Measurements from ENCODE around the gene AGBL1.

The AGBL1 gene

DNA sequence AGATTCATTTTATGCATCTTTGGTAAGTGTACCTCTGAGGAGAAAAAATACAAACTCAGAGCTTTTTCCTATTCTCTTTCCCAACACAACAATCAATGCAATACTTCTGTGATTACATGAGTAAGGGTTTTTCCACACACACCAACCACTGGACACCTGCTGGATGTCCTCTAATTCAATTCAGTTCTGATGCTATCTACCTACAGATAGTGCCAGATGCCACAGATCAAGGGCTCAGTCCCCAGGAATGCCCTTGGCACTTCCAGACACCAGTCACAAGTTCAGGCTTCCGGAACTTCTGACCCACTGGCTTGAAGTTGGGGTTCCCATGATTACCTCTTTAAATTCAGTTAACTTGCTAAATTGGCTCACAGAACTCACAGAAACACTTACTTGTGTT is 511.5 kb downstream of the AGBL1 start:
- DNase-seq (ENCODE audit: low read depth in 1 of 2, low spot score in 1 of 2), result no peak
- no peak overlapping the region for H3K27ac ChIP-seq (replicated peaks)
- no peaks in the 10 kb centered on the region for H3K27me3 ChIP-seq (ENCODE audit: insufficient read depth, poor library complexity, severe bottlenecking)
- TF ChIP-seq POLR2AphosphoS5 (IDR thresholded peaks at IDR 0.05; ENCODE audit: low read depth), result no peak
- no peak for TF ChIP-seq SPI1 (IDR thresholded peaks at IDR 0.05; ENCODE audit: borderline replicate concordance, low read depth)
- TF ChIP-seq, protein P1, sequence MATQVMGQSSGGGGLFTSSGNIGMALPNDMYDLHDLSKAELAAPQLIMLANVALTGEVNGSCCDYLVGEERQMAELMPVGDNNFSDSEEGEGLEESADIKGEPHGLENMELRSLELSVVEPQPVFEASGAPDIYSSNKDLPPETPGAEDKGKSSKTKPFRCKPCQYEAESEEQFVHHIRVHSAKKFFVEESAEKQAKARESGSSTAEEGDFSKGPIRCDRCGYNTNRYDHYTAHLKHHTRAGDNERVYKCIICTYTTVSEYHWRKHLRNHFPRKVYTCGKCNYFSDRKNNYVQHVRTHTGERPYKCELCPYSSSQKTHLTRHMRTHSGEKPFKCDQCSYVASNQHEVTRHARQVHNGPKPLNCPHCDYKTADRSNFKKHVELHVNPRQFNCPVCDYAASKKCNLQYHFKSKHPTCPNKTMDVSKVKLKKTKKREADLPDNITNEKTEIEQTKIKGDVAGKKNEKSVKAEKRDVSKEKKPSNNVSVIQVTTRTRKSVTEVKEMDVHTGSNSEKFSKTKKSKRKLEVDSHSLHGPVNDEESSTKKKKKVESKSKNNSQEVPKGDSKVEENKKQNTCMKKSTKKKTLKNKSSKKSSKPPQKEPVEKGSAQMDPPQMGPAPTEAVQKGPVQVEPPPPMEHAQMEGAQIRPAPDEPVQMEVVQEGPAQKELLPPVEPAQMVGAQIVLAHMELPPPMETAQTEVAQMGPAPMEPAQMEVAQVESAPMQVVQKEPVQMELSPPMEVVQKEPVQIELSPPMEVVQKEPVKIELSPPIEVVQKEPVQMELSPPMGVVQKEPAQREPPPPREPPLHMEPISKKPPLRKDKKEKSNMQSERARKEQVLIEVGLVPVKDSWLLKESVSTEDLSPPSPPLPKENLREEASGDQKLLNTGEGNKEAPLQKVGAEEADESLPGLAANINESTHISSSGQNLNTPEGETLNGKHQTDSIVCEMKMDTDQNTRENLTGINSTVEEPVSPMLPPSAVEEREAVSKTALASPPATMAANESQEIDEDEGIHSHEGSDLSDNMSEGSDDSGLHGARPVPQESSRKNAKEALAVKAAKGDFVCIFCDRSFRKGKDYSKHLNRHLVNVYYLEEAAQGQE (IDR thresholded peaks at IDR 0.05; ENCODE audit: insufficient replicate concordance, low read depth), result no peak
- no peak overlapping the region for H3K4me3 ChIP-seq (replicated peaks; ENCODE audit: insufficient read depth, low read length)

DNA sequence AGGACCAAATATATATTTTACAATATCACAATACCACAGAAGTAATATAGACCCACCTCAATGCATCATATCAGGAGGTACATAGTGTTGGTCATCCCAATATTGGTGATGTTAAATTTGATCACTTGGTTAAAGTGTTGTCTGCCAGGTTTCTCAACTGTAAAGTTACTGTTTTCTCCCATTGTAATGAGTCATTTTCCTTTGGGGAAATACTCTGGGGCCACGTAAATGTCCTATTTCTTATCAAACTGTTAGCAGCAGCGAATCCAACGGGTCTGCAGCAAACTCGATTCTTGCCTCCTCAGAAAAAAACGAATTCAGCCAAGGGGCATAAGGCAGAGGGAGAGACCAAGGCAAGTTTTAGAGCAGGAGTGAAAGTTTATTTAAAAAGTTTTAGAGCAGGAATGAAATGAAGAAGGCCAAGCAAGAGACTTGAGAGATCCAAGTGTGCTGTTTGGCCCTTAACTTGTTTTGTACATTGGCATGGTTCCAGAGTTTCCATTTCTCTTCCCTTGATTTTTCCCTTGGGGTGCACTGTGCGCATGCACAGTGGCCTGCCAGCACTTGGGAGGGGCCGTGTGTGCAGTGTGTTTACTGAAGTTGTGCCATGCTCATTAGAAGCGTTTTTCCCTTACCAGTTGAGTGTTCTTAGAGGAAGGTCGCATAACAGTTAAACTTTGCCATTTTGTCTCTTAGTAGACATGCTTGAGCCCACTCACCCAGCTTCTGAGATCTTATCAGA is 512.5 kb downstream of the AGBL1 start:
- TF ChIP-seq POLR2AphosphoS5 (IDR thresholded peaks at IDR 0.05; ENCODE audit: low read depth) (no peak), SPI1 (IDR thresholded peaks at IDR 0.05; ENCODE audit: borderline replicate concordance, low read depth) (no peak), GABPA (IDR thresholded peaks at IDR 0.05; ENCODE audit: low read depth) (no peak)
- TF ChIP-seq, protein P1 (IDR thresholded peaks at IDR 0.05; ENCODE audit: insufficient replicate concordance, low read depth), result no peak
- TF ChIP-seq, protein P2, sequence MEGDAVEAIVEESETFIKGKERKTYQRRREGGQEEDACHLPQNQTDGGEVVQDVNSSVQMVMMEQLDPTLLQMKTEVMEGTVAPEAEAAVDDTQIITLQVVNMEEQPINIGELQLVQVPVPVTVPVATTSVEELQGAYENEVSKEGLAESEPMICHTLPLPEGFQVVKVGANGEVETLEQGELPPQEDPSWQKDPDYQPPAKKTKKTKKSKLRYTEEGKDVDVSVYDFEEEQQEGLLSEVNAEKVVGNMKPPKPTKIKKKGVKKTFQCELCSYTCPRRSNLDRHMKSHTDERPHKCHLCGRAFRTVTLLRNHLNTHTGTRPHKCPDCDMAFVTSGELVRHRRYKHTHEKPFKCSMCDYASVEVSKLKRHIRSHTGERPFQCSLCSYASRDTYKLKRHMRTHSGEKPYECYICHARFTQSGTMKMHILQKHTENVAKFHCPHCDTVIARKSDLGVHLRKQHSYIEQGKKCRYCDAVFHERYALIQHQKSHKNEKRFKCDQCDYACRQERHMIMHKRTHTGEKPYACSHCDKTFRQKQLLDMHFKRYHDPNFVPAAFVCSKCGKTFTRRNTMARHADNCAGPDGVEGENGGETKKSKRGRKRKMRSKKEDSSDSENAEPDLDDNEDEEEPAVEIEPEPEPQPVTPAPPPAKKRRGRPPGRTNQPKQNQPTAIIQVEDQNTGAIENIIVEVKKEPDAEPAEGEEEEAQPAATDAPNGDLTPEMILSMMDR (IDR thresholded peaks at IDR 0.05; ENCODE audit: insufficient read depth, low read length), result no peak
- no peak overlapping the region for H3K27ac ChIP-seq (replicated peaks)
- DNase-seq (ENCODE audit: low read depth in 1 of 2, low spot score in 1 of 2), result no peak
- no peak overlapping the region for H3K4me3 ChIP-seq (replicated peaks; ENCODE audit: insufficient read depth, low read length)
- no peaks in the 10 kb centered on the region for H3K27me3 ChIP-seq (ENCODE audit: insufficient read depth, poor library complexity, severe bottlenecking)

DNA sequence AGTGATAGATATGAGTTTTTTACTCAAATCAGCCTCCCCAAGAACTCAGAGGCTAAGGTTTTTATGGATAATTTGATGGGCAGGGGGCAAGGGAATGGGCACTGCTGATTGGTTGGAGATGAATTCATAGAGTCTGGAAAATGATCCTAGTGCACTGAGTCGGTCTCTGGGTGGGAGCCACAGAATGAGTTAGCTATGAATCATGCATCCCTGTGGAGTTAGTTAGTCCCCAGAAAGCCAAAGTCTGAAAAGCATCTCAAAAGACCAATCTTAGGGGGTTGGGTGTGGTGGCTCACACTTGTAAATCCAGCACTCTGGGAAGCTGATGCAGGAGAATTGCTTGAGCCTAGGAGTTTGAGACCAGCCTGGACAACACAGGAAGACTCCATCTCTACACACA is 516.1 kb downstream of the AGBL1 start:
- Histone ChIP-seq H3K27ac (replicated peaks) (no peak overlapping the region), H3K27me3 (ENCODE audit: insufficient read depth, poor library complexity, severe bottlenecking) (no peaks in the 10 kb centered on the region), H3K4me3 (replicated peaks; ENCODE audit: insufficient read depth, low read length) (no peak overlapping the region)
- DNase-seq (ENCODE audit: low read depth in 1 of 2, low spot score in 1 of 2), result no peak
- TF ChIP-seq, protein P1 (IDR thresholded peaks at IDR 0.05; ENCODE audit: insufficient replicate concordance, low read depth), result no peak
- TF ChIP-seq SPI1 (IDR thresholded peaks at IDR 0.05; ENCODE audit: borderline replicate concordance, low read depth) (no peak), GABPA (IDR thresholded peaks at IDR 0.05; ENCODE audit: low read depth) (no peak), POLR2AphosphoS5 (IDR thresholded peaks at IDR 0.05; ENCODE audit: low read depth) (no peak)
- TF ChIP-seq, protein P2 (IDR thresholded peaks at IDR 0.05; ENCODE audit: insufficient read depth, low read length), result no peak

All from HL-60 (cell line).